GM08714 (cell line): ENCODE measurements around the gene EOMES.

ENCODE experiments used
- H3K4me3 ChIP-seq: fragments of 200-500 bp; sonication (Bioruptor generic); 2 replicates; pipeline ENCODE4 v1.5.1; 2014; ENCODE audit warnings: mild to moderate bottlenecking, low read length, inconsistent platforms
- ZNF274 ChIP-seq: IDR thresholded peaks from 2 replicates; pipeline ENCODE4 v1.6.1; 2012; ENCODE audit warnings: mild to moderate bottlenecking, low read depth, low read length

The EOMES gene

GRCh38 chr3:27681249-27681748 lies 40.8 kb downstream of the EOMES start:
- no peak for TF ChIP-seq ZNF274
- no peak overlapping the region for H3K4me3 ChIP-seq

DNA sequence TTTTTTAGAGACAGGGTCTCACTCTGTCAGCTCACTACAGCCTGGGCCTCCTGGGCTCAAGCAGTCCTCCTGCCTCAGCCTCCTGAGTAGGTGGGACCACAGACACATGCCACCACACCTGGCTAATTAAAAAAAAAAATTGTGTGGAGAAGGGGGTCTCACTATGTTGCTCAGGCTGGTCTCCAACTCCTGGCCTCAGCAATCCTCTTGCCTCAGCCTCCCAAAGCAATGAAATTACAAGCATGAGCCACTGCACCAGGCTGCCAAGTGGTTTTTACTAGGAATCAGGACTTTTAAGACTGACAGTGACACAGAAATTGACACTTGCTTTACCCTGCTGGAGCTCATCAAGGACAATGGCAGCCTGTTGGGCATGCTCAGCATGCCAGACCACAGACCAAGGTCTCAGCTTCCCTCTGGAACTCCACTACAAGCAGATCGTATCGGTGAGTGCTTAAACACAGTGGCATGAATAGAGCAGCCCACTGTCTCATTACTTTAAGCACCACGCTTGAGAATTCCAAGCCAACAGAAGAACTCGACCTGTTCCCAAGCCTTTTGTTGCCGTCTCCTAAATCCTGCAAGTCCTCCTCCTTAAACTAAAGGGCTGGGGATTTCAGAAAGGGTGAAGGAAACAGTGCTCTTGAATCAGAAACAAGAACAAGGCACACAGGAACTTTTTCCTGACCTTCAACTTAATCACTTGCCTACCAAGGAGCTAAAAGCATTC lies 41.4 kb downstream of the EOMES start:
- no peak for TF ChIP-seq ZNF274

GRCh38 chr3:27679691-27680090 lies 42.4 kb downstream of the EOMES start:
- no peak for TF ChIP-seq ZNF274
- no peak overlapping the region for H3K4me3 ChIP-seq

More for the DNA sequence above, 41.4 kb downstream of the EOMES start:
- no peak overlapping the region for H3K4me3 ChIP-seq

- H3K4me3 ChIP-seq: no peak overlapping the region
- no peak for TF ChIP-seq ZNF274
Observed at GRCh38 chr3:27678234-27678633, 43.9 kb downstream of the EOMES start.

DNA sequence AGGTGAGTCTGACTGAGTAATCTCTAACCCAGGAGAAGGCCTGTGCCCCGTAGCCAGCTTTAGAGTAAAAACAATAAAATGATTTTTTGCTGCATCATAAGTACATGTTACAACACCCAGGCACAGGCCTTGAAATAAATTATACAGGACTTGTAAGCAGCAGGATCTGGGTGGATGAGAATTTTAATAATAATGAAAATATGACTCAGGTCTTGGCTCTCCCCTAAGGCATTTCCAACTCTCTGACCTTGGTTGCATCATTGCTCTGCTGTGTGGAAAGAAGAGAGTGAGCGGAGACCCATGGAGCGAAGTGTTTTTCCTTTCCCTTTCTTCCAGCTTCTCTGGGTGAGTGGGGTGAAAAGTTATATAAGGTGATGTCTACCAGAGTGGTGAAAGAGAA lies 44.6 kb downstream of the EOMES start:
- H3K4me3 ChIP-seq: no peak overlapping the region
- no peak for TF ChIP-seq ZNF274

DNA sequence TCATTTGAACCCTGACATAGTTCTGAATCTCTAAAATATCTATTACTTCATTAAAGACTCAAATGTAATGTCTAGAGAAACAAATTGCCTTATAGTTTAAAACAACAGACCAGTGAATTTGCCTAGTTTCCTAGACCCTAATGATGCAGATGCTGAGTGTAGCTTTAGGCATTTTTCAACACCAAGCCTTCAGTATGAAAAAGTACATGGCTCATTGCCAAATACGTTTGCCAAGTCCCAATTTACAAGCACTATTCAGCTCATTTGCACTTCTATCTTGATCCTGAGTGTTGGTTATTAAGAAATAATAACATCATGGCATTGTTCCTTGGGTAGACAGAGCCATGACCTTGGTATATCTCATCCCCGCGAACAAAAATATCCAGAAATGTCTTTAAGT lies 46.8 kb downstream of the EOMES start:
- no peak for TF ChIP-seq ZNF274
- no peak overlapping the region for H3K4me3 ChIP-seq

DNA sequence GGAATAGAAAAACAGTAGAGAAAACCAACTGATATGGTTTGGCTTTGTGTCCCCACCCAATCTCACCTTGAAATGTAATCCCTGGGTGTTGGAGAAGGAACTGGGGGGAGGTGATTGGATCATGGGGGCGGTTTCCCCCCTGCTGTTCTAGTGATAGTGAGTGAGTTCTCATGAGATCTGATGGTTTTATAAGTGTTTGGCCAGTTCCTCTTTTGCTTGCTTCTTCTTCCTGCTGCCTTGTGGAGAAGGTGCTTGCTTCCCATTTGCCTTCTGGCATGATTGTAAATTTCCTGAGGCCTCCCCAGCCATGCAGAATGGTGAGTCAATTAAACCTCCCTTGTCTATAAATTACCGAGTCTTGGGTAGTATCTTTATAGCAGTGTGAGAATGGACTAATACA lies 48.4 kb downstream of the EOMES start:
- no peak for TF ChIP-seq ZNF274

GRCh38 chr3:27671101-27671500 lies 51.0 kb downstream of the EOMES start:
- no peak for TF ChIP-seq ZNF274
- no peak overlapping the region for H3K4me3 ChIP-seq

More for the DNA sequence above, 48.4 kb downstream of the EOMES start:
- H3K4me3 ChIP-seq: no peak overlapping the region

GRCh38 chr3:27670619-27671018 lies 51.5 kb downstream of the EOMES start:
- H3K4me3 ChIP-seq: no peak overlapping the region
- no peak for TF ChIP-seq ZNF274

DNA sequence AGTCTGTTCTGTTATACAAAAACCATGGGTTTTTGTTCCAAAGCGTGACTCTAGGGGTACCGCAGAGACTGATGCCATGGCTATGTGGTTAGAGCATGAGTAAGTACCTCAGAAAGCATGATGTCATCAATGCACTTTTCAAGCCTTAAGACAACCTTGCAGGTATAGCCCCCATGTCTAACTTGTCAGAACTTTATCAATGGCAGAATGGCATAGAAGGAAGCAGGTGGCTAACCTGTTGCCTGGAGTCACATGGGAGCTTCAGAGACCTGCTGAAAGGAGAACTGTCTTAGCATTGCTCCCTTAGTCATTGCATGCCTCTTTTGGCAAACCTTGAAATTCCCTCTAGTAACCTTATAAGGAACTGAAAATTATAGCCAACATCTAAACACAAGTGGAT lies 52.5 kb downstream of the EOMES start:
- H3K4me3 ChIP-seq: no peak overlapping the region
- TF ChIP-seq ZNF274: no peak

GRCh38 chr3:27667751-27668150 lies 54.4 kb downstream of the EOMES start:
- no peak for TF ChIP-seq ZNF274
- H3K4me3 ChIP-seq: no peak overlapping the region

- H3K4me3 ChIP-seq: no peak overlapping the region
- TF ChIP-seq ZNF274: no peak
Observed at GRCh38 chr3:27666708-27667107, 55.4 kb downstream of the EOMES start.

DNA sequence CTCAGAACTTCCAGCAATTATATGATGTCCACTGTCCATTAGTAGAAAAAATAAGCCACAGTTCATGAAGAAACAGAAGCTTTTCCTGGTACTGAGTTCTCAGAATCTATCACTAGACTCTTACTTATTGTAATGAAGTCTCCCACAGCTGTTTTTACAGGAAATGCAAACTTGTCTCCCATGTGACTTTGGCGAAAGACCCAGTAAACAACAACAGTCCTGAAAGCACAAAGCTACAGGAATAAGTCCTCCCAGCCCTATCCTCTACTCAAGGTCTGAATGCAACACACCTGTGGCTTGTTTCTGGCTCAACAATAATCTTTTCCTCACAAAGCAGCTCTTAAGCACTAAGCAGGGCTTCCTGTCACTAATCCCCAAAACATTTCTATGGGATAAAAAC lies 55.9 kb downstream of the EOMES start:
- no peak overlapping the region for H3K4me3 ChIP-seq
- no peak for TF ChIP-seq ZNF274
